ENCODE measurements around the gene NRAP. TPM values are rescaled to one million over a fixed set of nuclear protein-coding genes. Genes with fewer than 3 reads are reported as not detected.

Gene NRAP
- total RNA-seq, 4 donors from 2014 or later: 0.16 to 12.3 (median 1.1) TPM; not detected in 1

- in situ Hi-C loops (cut with MboI; ENCODE audit: low pct_ligation_motif_present in 1 of 4, low pct_unique_long_range_greater_than_20kb in 1 of 4, low sequenced_read_pairs in 3 of 4) (no loop called here), intact Hi-C loops (cut with DNase I; ENCODE audit: low total_unique reads) (no loop called here)
- no peak overlapping the region for H3K27ac ChIP-seq
- 70 to 76% methylated on average over 12 to 13 of the region's 13 CpGs for WGBS, 2 donors (ENCODE audit: low coverage in 1 of 2)
- no peaks in the 10 kb centered on the region for H3K9me3 ChIP-seq
- no peaks in the 10 kb centered on the region for H3K4me1 ChIP-seq
- no peak overlapping the region for H3K4me3 ChIP-seq
- no peak for DNase-seq
- H3K36me3 ChIP-seq: no peaks in the 10 kb centered on the region
- H3K27me3 ChIP-seq: no peaks in the 10 kb centered on the region
- TF ChIP-seq POLR2A (IDR thresholded peaks at IDR 0.05) (no peak), EP300 (IDR thresholded peaks at IDR 0.05; ENCODE audit: low read depth) (no peak)
These were observed 58.4 kb downstream of the NRAP start for GRCh38 chr10:113605268-113605978.

GRCh38 chr10:113604572-113604971 lies 59.3 kb downstream of the NRAP start:
- intact Hi-C loops (cut with DNase I; ENCODE audit: low total_unique reads) (no loop called here), in situ Hi-C loops (cut with MboI; ENCODE audit: low pct_ligation_motif_present in 1 of 4, low pct_unique_long_range_greater_than_20kb in 1 of 4, low sequenced_read_pairs in 3 of 4) (no loop called here)
- DNase-seq: no peak
- H3K27me3 ChIP-seq: no peaks in the 10 kb centered on the region
- no peak overlapping the region for H3K4me3 ChIP-seq
- no peaks in the 10 kb centered on the region for H3K9me3 ChIP-seq
- 83 to 90% methylated on average over 2 to 12 of the region's 12 CpGs for WGBS, 2 donors (ENCODE audit: low coverage in 1 of 2)
- TF ChIP-seq POLR2AphosphoS5 (IDR thresholded peaks at IDR 0.05) (no peak), POLR2A (IDR thresholded peaks at IDR 0.05) (no peak), EP300 (IDR thresholded peaks at IDR 0.05; ENCODE audit: low read depth) (no peak)
- TF ChIP-seq, protein P1, sequence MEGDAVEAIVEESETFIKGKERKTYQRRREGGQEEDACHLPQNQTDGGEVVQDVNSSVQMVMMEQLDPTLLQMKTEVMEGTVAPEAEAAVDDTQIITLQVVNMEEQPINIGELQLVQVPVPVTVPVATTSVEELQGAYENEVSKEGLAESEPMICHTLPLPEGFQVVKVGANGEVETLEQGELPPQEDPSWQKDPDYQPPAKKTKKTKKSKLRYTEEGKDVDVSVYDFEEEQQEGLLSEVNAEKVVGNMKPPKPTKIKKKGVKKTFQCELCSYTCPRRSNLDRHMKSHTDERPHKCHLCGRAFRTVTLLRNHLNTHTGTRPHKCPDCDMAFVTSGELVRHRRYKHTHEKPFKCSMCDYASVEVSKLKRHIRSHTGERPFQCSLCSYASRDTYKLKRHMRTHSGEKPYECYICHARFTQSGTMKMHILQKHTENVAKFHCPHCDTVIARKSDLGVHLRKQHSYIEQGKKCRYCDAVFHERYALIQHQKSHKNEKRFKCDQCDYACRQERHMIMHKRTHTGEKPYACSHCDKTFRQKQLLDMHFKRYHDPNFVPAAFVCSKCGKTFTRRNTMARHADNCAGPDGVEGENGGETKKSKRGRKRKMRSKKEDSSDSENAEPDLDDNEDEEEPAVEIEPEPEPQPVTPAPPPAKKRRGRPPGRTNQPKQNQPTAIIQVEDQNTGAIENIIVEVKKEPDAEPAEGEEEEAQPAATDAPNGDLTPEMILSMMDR (IDR thresholded peaks at IDR 0.05): no peak
- no peaks in the 10 kb centered on the region for H3K36me3 ChIP-seq
- H3K27ac ChIP-seq: no peak overlapping the region
- no peaks in the 10 kb centered on the region for H3K4me1 ChIP-seq

GRCh38 chr10:113603057-113603777 lies 60.6 kb downstream of the NRAP start:
- H3K9me3 ChIP-seq: no peaks in the 10 kb centered on the region
- TF ChIP-seq EP300 (IDR thresholded peaks at IDR 0.05; ENCODE audit: low read depth) (no peak), POLR2AphosphoS5 (IDR thresholded peaks at IDR 0.05) (no peak), POLR2A (IDR thresholded peaks at IDR 0.05) (no peak)
- TF ChIP-seq, protein P1 (IDR thresholded peaks at IDR 0.05): no peak
- 85 to 100% methylated on average over 1 to 13 of the region's 13 CpGs for WGBS, 2 donors (ENCODE audit: low coverage in 1 of 2)
- no peak overlapping the region for H3K27ac ChIP-seq
- H3K4me3 ChIP-seq: no peak overlapping the region
- intact Hi-C loops (cut with DNase I; ENCODE audit: low total_unique reads): no loop called here
- in situ Hi-C loops (cut with MboI; ENCODE audit: low pct_ligation_motif_present in 1 of 4, low pct_unique_long_range_greater_than_20kb in 1 of 4, low sequenced_read_pairs in 3 of 4): no loop called here
- no peaks in the 10 kb centered on the region for H3K27me3 ChIP-seq
- no peaks in the 10 kb centered on the region for H3K4me1 ChIP-seq
- H3K36me3 ChIP-seq: no peaks in the 10 kb centered on the region
- no peak for DNase-seq

DNA sequence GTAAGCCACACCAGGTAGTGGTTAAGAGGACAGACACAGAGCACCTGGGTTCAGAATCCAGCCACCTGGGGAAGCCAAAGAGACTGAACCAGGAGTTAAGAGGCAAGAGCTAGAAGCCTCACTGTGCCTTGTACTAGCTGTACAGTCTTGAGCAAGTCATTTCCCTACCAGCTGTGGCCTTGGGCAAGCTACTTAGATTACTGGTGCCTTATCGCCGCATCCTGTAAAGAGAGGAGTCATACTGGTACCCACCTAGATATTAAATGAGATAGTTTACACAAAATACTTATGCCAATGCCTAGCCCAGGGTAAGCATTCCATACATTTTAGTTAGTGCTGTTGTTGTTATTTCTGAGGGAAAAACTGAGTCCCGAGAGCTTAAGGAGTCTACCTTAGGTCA lies 63.3 kb downstream of the NRAP start:
- in situ Hi-C loops (cut with MboI; ENCODE audit: low pct_ligation_motif_present in 1 of 4, low pct_unique_long_range_greater_than_20kb in 1 of 4, low sequenced_read_pairs in 3 of 4): no loop called here
- 86% methylated on average over 3 of the region's 3 CpGs; no CpG with 5 or more reads in 1 of the 2 donors for WGBS, 2 donors (ENCODE audit: low coverage in 1 of 2)
- Histone ChIP-seq H3K9me3 (no peaks in the 10 kb centered on the region), H3K27ac (no peak overlapping the region), H3K4me1 (no peaks in the 10 kb centered on the region), H3K27me3 (no peaks in the 10 kb centered on the region), H3K4me3 (no peak overlapping the region), H3K36me3 (no peaks in the 10 kb centered on the region)
- DNase-seq: no peak
- intact Hi-C loops (cut with DNase I; ENCODE audit: low total_unique reads): no loop called here
- TF ChIP-seq POLR2A (IDR thresholded peaks at IDR 0.05): no peak
- TF ChIP-seq, protein P1 (IDR thresholded peaks at IDR 0.05): no peak
- no peak for TF ChIP-seq POLR2AphosphoS5 (IDR thresholded peaks at IDR 0.05)
- TF ChIP-seq EP300 (IDR thresholded peaks at IDR 0.05; ENCODE audit: low read depth): no peak

Data from transverse colon (tissue), 4 donors.